Measurements from ENCODE around the gene RCSD1.
"Not testable (repeated sequence)": the region's sequence is repeated elsewhere in the genome, so short reads cannot be mapped to it uniquely, and the experiment has no call there.

Gene RCSD1

GRCh38 chr1:167717351-167717750 is 87.3 kb downstream of the RCSD1 start:
- in situ Hi-C loops (cut with HindIII; ENCODE audit: low pct_ligation_motif_present, low sequenced_read_pairs): no loop called here
- no peak for DNase-seq
- H3K27me3 ChIP-seq (replicated peaks): no peaks in the 10 kb centered on the region
- no peak overlapping the region for H3K27ac ChIP-seq
- H3K4me3 ChIP-seq (ENCODE audit: low read depth, low read length): no peak overlapping the region
- H3K36me3 ChIP-seq (replicated peaks): peaks cover 4% of the 10 kb centered on the region
- no peak for TF ChIP-seq CTCF (IDR thresholded peaks at IDR 0.05; ENCODE audit: low read depth, low read length, missing control alignments)

GRCh38 chr1:167718914-167719691 is 89.1 kb downstream of the RCSD1 start:
- Histone ChIP-seq H3K27me3 (replicated peaks) (no peaks in the 10 kb centered on the region), H3K36me3 (replicated peaks) (peaks cover 4% of the 10 kb centered on the region), H3K27ac (no peak overlapping the region), H3K4me3 (ENCODE audit: low read depth, low read length) (no peak overlapping the region)
- in situ Hi-C loops (cut with HindIII; ENCODE audit: low pct_ligation_motif_present, low sequenced_read_pairs): no loop called here
- no peak for DNase-seq
- no peak for TF ChIP-seq CTCF (IDR thresholded peaks at IDR 0.05; ENCODE audit: low read depth, low read length, missing control alignments)

GRCh38 chr1:167719715-167720421 is 89.8 kb downstream of the RCSD1 start:
- in situ Hi-C loops (cut with HindIII; ENCODE audit: low pct_ligation_motif_present, low sequenced_read_pairs); H3K4me3 ChIP-seq (ENCODE audit: low read depth, low read length); H3K27me3 ChIP-seq (replicated peaks); DNase-seq; H3K36me3 ChIP-seq (replicated peaks); H3K27ac ChIP-seq: not testable (repeated sequence)

- Histone ChIP-seq H3K27me3 (replicated peaks) (no peaks in the 10 kb centered on the region), H3K4me3 (ENCODE audit: low read depth, low read length) (peak overlapping the region; percentile 81), H3K36me3 (replicated peaks) (peaks cover 4% of the 10 kb centered on the region), H3K27ac (peak overlapping the region; percentile 57)
- peak; percentile 72 for TF ChIP-seq CTCF (IDR thresholded peaks at IDR 0.05; ENCODE audit: low read depth, low read length, missing control alignments)
- in situ Hi-C loops (cut with HindIII; ENCODE audit: low pct_ligation_motif_present, low sequenced_read_pairs): no loop called here
- DNase-seq: peak; percentile 36
These were observed 91.1 kb downstream of the RCSD1 start for GRCh38 chr1:167720965-167721616.

GRCh38 chr1:167721617-167722151 is 91.7 kb downstream of the RCSD1 start, which contains the start of gene MPZL1:
Gene MPZL1, plus strand, starts transcription at chr1:167721982. Its CDS starts 170 bp downstream, at chr1:167722152.
- Histone ChIP-seq H3K4me3 (ENCODE audit: low read depth, low read length) (peak within 1 kb of the TSS; percentile 81), H3K27me3 (replicated peaks) (no peaks in the 10 kb centered on the region), H3K27ac (peak within 1 kb of the TSS; percentile 57), H3K36me3 (replicated peaks) (peaks cover 4% of the 10 kb centered on the region)
- in situ Hi-C loops (cut with HindIII; ENCODE audit: low pct_ligation_motif_present, low sequenced_read_pairs): no loop called here
- DNase-seq: peak; percentile 88
- TF ChIP-seq CTCF (IDR thresholded peaks at IDR 0.05; ENCODE audit: low read depth, low read length, missing control alignments): no peak
